Hematopoietic multipotent progenitor cell (in vitro differentiated cells): Measurements from ENCODE around the gene UBE2I. TPM values are rescaled to one million over a fixed set of nuclear protein-coding genes. Genes with fewer than 3 reads are reported as not detected.

ENCODE experiments used
- total RNA-seq: library from RNA; depleted of rRNA; stranded (reverse); fragments of >200 nt; gene quantifications from one replicate; pipeline ENCODE4 v1.2.3, GENCODE V29; 2012

UBE2I gene
- total RNA-seq, 1 donor: 67.6 TPM

Other genes with a start within 250 kb of the UBE2I start
- gene SSTR5, start 236.9 kb upstream of the UBE2I start, total RNA-seq: not detected
- gene C1QTNF8, start 213.4 kb upstream of the UBE2I start, total RNA-seq: not detected
- gene CACNA1H, start 156.5 kb upstream of the UBE2I start, total RNA-seq: under 0.01 TPM
- not detected for gene TPSG1, start 84.4 kb upstream of the UBE2I start, total RNA-seq
- 8.9 TPM for gene TPSB2, start 79.5 kb upstream of the UBE2I start, total RNA-seq
- gene TPSAB1, start 68.9 kb upstream of the UBE2I start, total RNA-seq: 72.2 TPM
- gene TPSD1, start 53.6 kb upstream of the UBE2I start, total RNA-seq: 0.54 TPM
- 27.7 TPM for gene BAIAP3, start 24.0 kb downstream of the UBE2I start, total RNA-seq
- 48.2 TPM for gene TSR3, start 42.2 kb downstream of the UBE2I start, total RNA-seq
- 56.0 TPM for gene GNPTG, start 42.3 kb downstream of the UBE2I start, total RNA-seq
- 45.5 TPM for gene UNKL, start 105.1 kb downstream of the UBE2I start, total RNA-seq
- gene UQCC4, start 111.1 kb downstream of the UBE2I start, total RNA-seq: 18.0 TPM
- 5.1 TPM for gene PERCC1, start 121.4 kb downstream of the UBE2I start, total RNA-seq
- gene CCDC154, start 134.9 kb downstream of the UBE2I start, total RNA-seq: 0.54 TPM
- 134 TPM for gene CLCN7, start 165.4 kb downstream of the UBE2I start, total RNA-seq
- 0.27 TPM for gene PTX4, start 179.3 kb downstream of the UBE2I start, total RNA-seq
- gene TELO2, start 183.7 kb downstream of the UBE2I start, total RNA-seq: 33.7 TPM
- 14.8 TPM for gene TMEM204, start 224.0 kb downstream of the UBE2I start, total RNA-seq